HCT116 (cell line): ENCODE measurements around the gene TTLL5. TPM values are rescaled to one million over a fixed set of nuclear protein-coding genes. Genes with fewer than 3 reads are reported as not detected.

Experiments used
- ATAC-seq: fragments of 200-7000 bp; cut with Tn5 transposase; 2 replicates; pipeline ENCODE4 v1.9.1; 2020; ENCODE audit warnings: mild to moderate bottlenecking, moderate library complexity
- BruUV-seq: library from RNA; stranded (reverse); fragments of 400-500 nt; replicated peaks from 2 replicates; lab custom pipeline; 2021; lab: Mats Ljungman, UMichigan
- CTCF ChIA-PET: fragments of 300-600 bp; sonication (Branson Sonifier 250); formaldehyde crosslinking; loops from one replicate; lab custom pipeline; 2021; ENCODE audit warnings: antibody characterized with exemption; lab: Charles Lee
- POLR2A ChIA-PET: fragments of 300-600, 350-600 bp; sonication (Branson Sonifier 250); formaldehyde crosslinking; loops from one replicate; lab custom pipeline; 2021; ENCODE audit warnings: antibody characterized with exemption; lab: Charles Lee
- RAD21 ChIA-PET, 2 experiments: fragments of 300-600 bp; sonication (Branson Sonifier 250); formaldehyde crosslinking; loops; one replicate each; lab custom pipeline; 2023; ENCODE audit warnings: low total read pairs in 2 of 2; ENCODE audit not compliant: uncharacterized antibody in 2 of 2, unreplicated experiment in 2 of 2, low non-redundant PET in 1 of 2; lab: Charles Lee
- DNase-seq: peaks from one replicate; pipeline ENCODE4 v3.0.0-alpha.2; 2010; ENCODE audit warnings: low read depth, low spot score
- H2AFZ ChIP-seq: fragments of 200-600 bp; shearing (Covaris generic), sonication (generic); 2 replicates; pipeline ENCODE4 v1.6.1; 2017; ENCODE audit warnings: low read depth, mixed run types, mixed read lengths, antibody characterized with exemption, low read length; ENCODE audit not compliant: poor library complexity, severe bottlenecking
- H3K27ac ChIP-seq: 2 replicates; pipeline ENCODE4 v1.5.1; 2012; ENCODE audit warnings: low read depth, low read length
- H3K27me3 ChIP-seq: fragments of 200-600 bp; sonication (generic); 2 replicates; pipeline ENCODE4 v1.6.1; 2016; ENCODE audit warnings: mixed run types, low read length, mixed read lengths; ENCODE audit not compliant: insufficient read depth
- H3K36me3 ChIP-seq, 2 experiments: fragments of 200-500 bp in 1 of 2; fragments of 200-600 bp in 1 of 2; sonication (Bioruptor generic) in 1 of 2; sonication (generic) in 1 of 2; 2 replicates each; pipeline versions ENCODE4 v1.5.1 to v1.6.1; 2014 to 2016; ENCODE audit warnings: low read length in 2 of 2, inconsistent platforms in 1 of 2, mixed read lengths in 1 of 2, mixed run types in 1 of 2; ENCODE audit not compliant: insufficient read depth in 2 of 2, control insufficient read depth in 1 of 2
- H3K4me1 ChIP-seq, 2 experiments: fragments of 200-600 bp in 1 of 2; sonication (generic) in 1 of 2; 2 replicates each; pipeline versions ENCODE4 v1.5.1 to v1.6.1; 2012 to 2017; ENCODE audit warnings: low read length in 2 of 2, inconsistent platforms in 1 of 2, mild to moderate bottlenecking in 1 of 2, mixed read lengths in 1 of 2, mixed run types in 1 of 2, moderate library complexity in 1 of 2; ENCODE audit not compliant: insufficient read depth in 2 of 2, control insufficient read depth in 1 of 2
- H3K4me2 ChIP-seq: fragments of 200-600 bp; sonication (generic); 2 replicates; pipeline ENCODE4 v1.6.1; 2017; ENCODE audit warnings: mixed run types, low read length, mixed read lengths
- H3K4me3 ChIP-seq, 2 experiments: fragments of 200-600 bp in 1 of 2; sonication (generic) in 1 of 2; replicated peaks in 1 of 2; 2 replicates each; pipeline ENCODE4 v1.5.1; 2011 to 2016; ENCODE audit warnings: low read length in 2 of 2, control low read depth in 1 of 2, low read depth in 1 of 2, mild to moderate bottlenecking in 1 of 2, mixed read lengths in 1 of 2, mixed run types in 1 of 2
- H3K79me2 ChIP-seq: fragments of 200-600 bp; sonication (generic); 2 replicates; pipeline ENCODE4 v1.6.1; 2017; ENCODE audit warnings: mild to moderate bottlenecking, mixed run types, low read length, moderate library complexity, mixed read lengths; ENCODE audit not compliant: insufficient read depth
- H3K9ac ChIP-seq: fragments of 200-600 bp; sonication (generic); 2 replicates; pipeline ENCODE4 v1.6.1; 2016; ENCODE audit warnings: low read length, mixed read lengths
- H3K9me2 ChIP-seq: fragments of 200-600 bp; sonication (generic), shearing (Covaris generic); 2 replicates; pipeline ENCODE4 v1.6.1; 2017; ENCODE audit warnings: mixed run types, mild to moderate bottlenecking, moderate library complexity; ENCODE audit not compliant: insufficient read depth
- H3K9me3 ChIP-seq, 2 experiments: fragments of 200-500 bp in 1 of 2; fragments of 200-600 bp in 1 of 2; sonication (Bioruptor generic) in 1 of 2; sonication (generic) in 1 of 2; 2 replicates each; pipeline ENCODE4 v1.6.1; 2014 to 2017; ENCODE audit warnings: low read length in 2 of 2, mixed read lengths in 2 of 2, inconsistent platforms in 1 of 2, low read depth in 1 of 2, mild to moderate bottlenecking in 1 of 2, mixed run types in 1 of 2, moderate library complexity in 1 of 2; ENCODE audit not compliant: control insufficient read depth in 1 of 2, insufficient read depth in 1 of 2
- H4K20me1 ChIP-seq: fragments of 200-600 bp; sonication (generic), shearing (Covaris generic); 2 replicates; pipeline ENCODE4 v1.6.1; 2017; ENCODE audit warnings: mixed run types, mild to moderate bottlenecking, moderate library complexity; ENCODE audit not compliant: insufficient read depth
- CEBPB ChIP-seq: IDR thresholded peaks from 2 replicates; pipeline ENCODE4 v1.6.1; 2012; ENCODE audit warnings: low read depth
- EZH2 ChIP-seq: fragments of 200-600 bp; sonication (generic); IDR thresholded peaks from 2 replicates; pipeline ENCODE4 v1.6.1; 2017; ENCODE audit warnings: antibody characterized with exemption, mixed run types
- TCF7L2 ChIP-seq: IDR thresholded peaks from 2 replicates; pipeline ENCODE4 v1.7.0; 2011; ENCODE audit warnings: borderline replicate concordance, inconsistent platforms; ENCODE audit not compliant: insufficient read depth, insufficient read length; ENCODE audit errors: extremely low read depth
- YY1 ChIP-seq: IDR thresholded peaks from 2 replicates; pipeline ENCODE4 v1.6.1; 2011; ENCODE audit warnings: low read length, low read depth, moderate library complexity, mild to moderate bottlenecking; ENCODE audit not compliant: insufficient replicate concordance; ENCODE audit errors: extremely low read depth
- intact Hi-C: fragments of 100-400 bp; cut with micrococcal nuclease; formaldehyde crosslinking; loops from 2 replicates; pipeline ENCODE4 v1.10.0; 2022
- total RNA-seq: library from RNA; stranded (reverse); gene quantifications from one replicate; pipeline ENCODE4 v1.2.1, GENCODE V29; 2021; ENCODE audit not compliant: unreplicated experiment
- TF ChIP-seq, protein P1 (sequence below): IDR thresholded peaks from 2 replicates; pipeline ENCODE4 v1.6.1; 2012; ENCODE audit warnings: low read depth
- TF ChIP-seq, protein P2 (sequence below): IDR thresholded peaks from 2 replicates; pipeline ENCODE4 v1.6.1; 2012

TTLL5 gene
- total RNA-seq, 1 experiment from 2014 or later = 26.2 TPM

DNA sequence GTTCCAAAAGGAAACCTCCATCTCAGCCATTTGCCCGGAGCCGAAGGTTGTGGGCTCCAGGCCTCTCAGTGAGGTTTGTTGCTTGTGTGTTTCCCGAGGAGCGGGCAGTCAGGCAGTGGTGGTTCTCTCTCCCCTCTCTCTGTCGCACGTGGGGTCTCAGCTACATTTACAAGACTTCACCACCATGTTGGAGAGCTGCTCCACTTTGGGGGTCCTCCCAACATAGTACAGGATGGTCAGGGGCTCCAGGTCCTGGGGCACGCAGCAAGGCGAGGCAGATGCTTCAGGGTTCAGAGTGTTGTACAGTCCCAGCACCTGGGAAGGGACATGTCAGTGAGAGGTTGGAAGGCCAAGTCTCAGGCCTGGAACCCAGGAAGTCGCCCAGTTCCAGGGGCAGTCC lies 298.0 kb downstream of the TTLL5 start:
- Histone ChIP-seq H3K36me3 (no peaks in the 10 kb centered on the region), H2AFZ (no peak overlapping the region), H3K27ac (no peak overlapping the region), H3K4me3 (no peak overlapping the region), H3K9ac (no peak overlapping the region), H3K9me2 (no peaks in the 10 kb centered on the region), H3K4me1 (no peaks in the 10 kb centered on the region), H3K79me2 (no peaks in the 10 kb centered on the region), H4K20me1 (no peaks in the 10 kb centered on the region), H3K27me3 (no peaks in the 10 kb centered on the region), H3K4me2 (no peak overlapping the region), H3K9me3 (no peaks in the 10 kb centered on the region)
- ChIA-PET POLR2A (no interaction called here), CTCF (no interaction called here), RAD21 (no interaction called here)
- BruUV-seq = no TSS peak
- TF ChIP-seq, protein P1, sequence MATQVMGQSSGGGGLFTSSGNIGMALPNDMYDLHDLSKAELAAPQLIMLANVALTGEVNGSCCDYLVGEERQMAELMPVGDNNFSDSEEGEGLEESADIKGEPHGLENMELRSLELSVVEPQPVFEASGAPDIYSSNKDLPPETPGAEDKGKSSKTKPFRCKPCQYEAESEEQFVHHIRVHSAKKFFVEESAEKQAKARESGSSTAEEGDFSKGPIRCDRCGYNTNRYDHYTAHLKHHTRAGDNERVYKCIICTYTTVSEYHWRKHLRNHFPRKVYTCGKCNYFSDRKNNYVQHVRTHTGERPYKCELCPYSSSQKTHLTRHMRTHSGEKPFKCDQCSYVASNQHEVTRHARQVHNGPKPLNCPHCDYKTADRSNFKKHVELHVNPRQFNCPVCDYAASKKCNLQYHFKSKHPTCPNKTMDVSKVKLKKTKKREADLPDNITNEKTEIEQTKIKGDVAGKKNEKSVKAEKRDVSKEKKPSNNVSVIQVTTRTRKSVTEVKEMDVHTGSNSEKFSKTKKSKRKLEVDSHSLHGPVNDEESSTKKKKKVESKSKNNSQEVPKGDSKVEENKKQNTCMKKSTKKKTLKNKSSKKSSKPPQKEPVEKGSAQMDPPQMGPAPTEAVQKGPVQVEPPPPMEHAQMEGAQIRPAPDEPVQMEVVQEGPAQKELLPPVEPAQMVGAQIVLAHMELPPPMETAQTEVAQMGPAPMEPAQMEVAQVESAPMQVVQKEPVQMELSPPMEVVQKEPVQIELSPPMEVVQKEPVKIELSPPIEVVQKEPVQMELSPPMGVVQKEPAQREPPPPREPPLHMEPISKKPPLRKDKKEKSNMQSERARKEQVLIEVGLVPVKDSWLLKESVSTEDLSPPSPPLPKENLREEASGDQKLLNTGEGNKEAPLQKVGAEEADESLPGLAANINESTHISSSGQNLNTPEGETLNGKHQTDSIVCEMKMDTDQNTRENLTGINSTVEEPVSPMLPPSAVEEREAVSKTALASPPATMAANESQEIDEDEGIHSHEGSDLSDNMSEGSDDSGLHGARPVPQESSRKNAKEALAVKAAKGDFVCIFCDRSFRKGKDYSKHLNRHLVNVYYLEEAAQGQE = no peak
- TF ChIP-seq TCF7L2 (no peak), CEBPB (no peak), YY1 (no peak), EZH2 (no peak)
- TF ChIP-seq, protein P2, sequence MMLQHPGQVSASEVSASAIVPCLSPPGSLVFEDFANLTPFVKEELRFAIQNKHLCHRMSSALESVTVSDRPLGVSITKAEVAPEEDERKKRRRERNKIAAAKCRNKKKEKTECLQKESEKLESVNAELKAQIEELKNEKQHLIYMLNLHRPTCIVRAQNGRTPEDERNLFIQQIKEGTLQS = no peak
- no peak for ATAC-seq
- no peak for DNase-seq
- intact Hi-C loops = no loop called here
